OCI-LY3 (cell line): Measurements from ENCODE around the gene MUSK.
"Not testable (repeated sequence)": the region's sequence is repeated elsewhere in the genome, so short reads cannot be mapped to it uniquely, and the experiment has no call there.

Experiments
- H2AFZ ChIP-seq: fragments of 200-600, 300-600 bp; shearing (Covaris generic); 2 replicates; pipeline ENCODE4 v1.6.0; 2014; ENCODE audit warnings: antibody characterized with exemption, low read depth, low read length
- H3K27ac ChIP-seq: fragments of 200-600, 300-600 bp; sonication (generic); 2 replicates; pipeline ENCODE4 v1.5.1; 2014; ENCODE audit warnings: mild to moderate bottlenecking, low read length, moderate library complexity, mixed read lengths
- H3K27me3 ChIP-seq: fragments of 200-600, 300-600 bp; sonication (generic); 2 replicates; pipeline ENCODE4 v1.6.1; 2014; ENCODE audit warnings: low read depth, low read length, mixed read lengths
- H3K36me3 ChIP-seq: fragments of 200-600, 300-600 bp; sonication (generic); replicated peaks from 2 replicates; pipeline ENCODE3; 2014; ENCODE audit warnings: low read depth, low read length, mixed read lengths
- H3K4me1 ChIP-seq: fragments of 300-600, 200-600 bp; sonication (generic); 2 replicates; pipeline ENCODE4 v1.6.1; 2014; ENCODE audit warnings: low read length, mixed read lengths
- H3K4me2 ChIP-seq: fragments of 200-600, 300-600 bp; sonication (generic); 2 replicates; pipeline ENCODE4 v1.6.1; 2014; ENCODE audit warnings: low read length, mixed read lengths
- H3K4me3 ChIP-seq: fragments of 300-600, 200-600 bp; sonication (generic); 2 replicates; pipeline ENCODE4 v1.5.1; 2014; ENCODE audit warnings: antibody characterized with exemption, mild to moderate bottlenecking, low read length, moderate library complexity
- H3K79me2 ChIP-seq: fragments of 300-600, 200-600 bp; shearing (Covaris generic); 2 replicates; pipeline ENCODE4 v1.6.1; 2014; ENCODE audit warnings: mild to moderate bottlenecking, low read length, mixed read lengths
- H3K9ac ChIP-seq: fragments of 300-600, 200-600 bp; shearing (Covaris generic); 2 replicates; pipeline ENCODE4 v1.6.0; 2014; ENCODE audit warnings: mild to moderate bottlenecking, low read length, moderate library complexity
- H3K9me3 ChIP-seq: fragments of 200-600, 300-600 bp; shearing (Covaris generic); 2 replicates; pipeline ENCODE4 v1.6.1; 2014; ENCODE audit warnings: low read length, mixed read lengths; ENCODE audit not compliant: insufficient read depth
- H4K20me1 ChIP-seq: fragments of 200-600, 300-600 bp; sonication (generic); 2 replicates; pipeline ENCODE4 v1.6.1; 2016; ENCODE audit warnings: low read length, mixed read lengths; ENCODE audit not compliant: insufficient read depth
- CTCF ChIP-seq: fragments of 200-600, 300-600 bp; sonication (generic); IDR thresholded peaks from 2 replicates; pipeline ENCODE4 v1.5.1; 2014; ENCODE audit warnings: antibody characterized with exemption, low read length, low read depth
- EZH2phosphoT487 ChIP-seq: fragments of 200-600 bp; shearing (Covaris generic); IDR thresholded peaks from 2 replicates; pipeline ENCODE4 v1.6.1; 2018; ENCODE audit warnings: antibody characterized with exemption, mixed run types, low read depth

MUSK gene

DNA sequence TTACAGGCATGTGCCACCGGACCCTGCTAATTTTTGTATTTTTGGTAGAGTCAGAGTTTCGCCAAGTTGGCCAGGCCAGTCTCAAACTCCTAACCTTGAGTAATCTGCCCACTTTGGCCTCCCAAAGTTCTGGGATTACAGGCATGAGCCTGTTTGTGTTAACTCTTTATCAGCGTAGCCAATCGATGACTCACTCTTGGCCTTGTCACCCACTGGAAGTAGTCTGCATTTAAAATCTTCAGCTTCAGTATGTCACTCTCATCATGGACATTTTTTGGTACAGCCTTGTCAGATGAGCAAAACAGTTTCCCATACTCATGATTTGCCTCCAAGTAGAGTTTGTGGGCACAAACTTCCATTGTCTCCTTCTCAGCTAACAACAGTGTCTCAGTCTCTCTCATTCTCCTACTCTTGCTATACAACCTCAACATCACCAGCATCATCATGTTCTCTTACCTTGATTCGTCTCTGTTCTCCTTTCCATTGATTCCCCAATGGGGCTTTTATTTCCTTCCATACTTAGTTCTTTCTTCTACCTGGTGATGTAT is 22.5 kb downstream of the MUSK start:
- no peaks in the 10 kb centered on the region for H3K36me3 ChIP-seq
- no peak overlapping the region for H3K27ac ChIP-seq
- H3K4me3 ChIP-seq, result no peak overlapping the region
- H4K20me1 ChIP-seq, result no peaks in the 10 kb centered on the region
- H3K79me2 ChIP-seq, result no peaks in the 10 kb centered on the region
- no peak overlapping the region for H3K4me2 ChIP-seq
- TF ChIP-seq EZH2phosphoT487 (no peak), CTCF (no peak)
- no peak overlapping the region for H2AFZ ChIP-seq
- no peaks in the 10 kb centered on the region for H3K27me3 ChIP-seq
- H3K9me3 ChIP-seq, result no peaks in the 10 kb centered on the region
- no peaks in the 10 kb centered on the region for H3K4me1 ChIP-seq
- H3K9ac ChIP-seq, result no peak overlapping the region

- H3K9ac ChIP-seq, H3K27ac ChIP-seq, H3K27me3 ChIP-seq, H3K9me3 ChIP-seq, H3K4me1 ChIP-seq, H3K4me2 ChIP-seq, H3K79me2 ChIP-seq, H4K20me1 ChIP-seq, H3K4me3 ChIP-seq, H3K36me3 ChIP-seq, H2AFZ ChIP-seq: not testable (repeated sequence)
Measured at GRCh38 chr9:110695846-110696245, 27.3 kb downstream of the MUSK start.

DNA sequence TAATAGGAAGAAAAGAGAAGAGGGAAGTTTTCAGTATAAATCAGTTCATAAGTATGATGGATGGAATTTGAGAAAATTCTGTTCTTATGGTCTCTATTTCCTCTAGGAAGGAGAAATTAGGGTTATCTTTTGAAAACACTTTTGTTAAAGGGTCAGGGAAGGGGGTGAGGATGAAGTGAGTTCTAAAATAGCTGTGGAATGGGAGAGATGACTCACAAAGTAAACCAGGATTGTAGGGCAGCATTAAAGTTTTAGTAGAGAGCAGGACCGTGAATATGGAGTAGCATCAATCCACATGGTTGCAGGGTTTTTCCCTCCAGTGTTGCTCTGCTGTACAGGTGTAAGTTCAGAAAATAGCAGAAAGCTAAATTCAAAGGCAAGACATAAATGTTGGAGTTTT is 32.4 kb downstream of the MUSK start:
- no peak overlapping the region for H2AFZ ChIP-seq
- no peaks in the 10 kb centered on the region for H4K20me1 ChIP-seq

DNA sequence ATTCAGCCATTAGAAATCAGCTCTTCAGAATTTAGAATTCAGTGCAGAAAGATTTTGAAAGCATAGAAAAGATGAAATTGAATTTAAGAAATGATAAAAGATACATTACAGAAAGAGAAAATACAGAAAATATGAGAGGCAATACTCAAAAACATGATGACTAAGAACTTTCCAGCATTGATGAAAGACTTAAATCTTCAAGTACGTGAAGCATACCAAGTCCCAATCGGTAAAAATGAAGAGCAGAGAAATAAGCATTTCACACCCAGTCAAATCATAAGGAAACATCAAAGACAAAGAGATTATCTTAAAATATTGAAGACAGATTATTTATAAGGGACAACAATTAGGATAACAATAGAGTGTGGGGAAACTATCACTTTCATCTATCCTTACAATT is 35.1 kb downstream of the MUSK start:
- H3K79me2 ChIP-seq, result no peaks in the 10 kb centered on the region
- no peak overlapping the region for H3K27ac ChIP-seq
- H3K9ac ChIP-seq, result no peak overlapping the region
- no peaks in the 10 kb centered on the region for H4K20me1 ChIP-seq
- no peak overlapping the region for H3K4me3 ChIP-seq
- TF ChIP-seq CTCF (no peak), EZH2phosphoT487 (no peak)
- no peaks in the 10 kb centered on the region for H3K4me1 ChIP-seq
- H2AFZ ChIP-seq, result no peak overlapping the region
- H3K4me2 ChIP-seq, result no peak overlapping the region
- H3K9me3 ChIP-seq, result no peaks in the 10 kb centered on the region
- no peaks in the 10 kb centered on the region for H3K27me3 ChIP-seq
- H3K36me3 ChIP-seq, result no peaks in the 10 kb centered on the region

More for the DNA sequence above, 32.4 kb downstream of the MUSK start:
- Histone ChIP-seq H3K27me3 (no peaks in the 10 kb centered on the region), H3K27ac (no peak overlapping the region), H3K9me3 (no peaks in the 10 kb centered on the region), H3K4me2 (no peak overlapping the region), H3K36me3 (no peaks in the 10 kb centered on the region), H3K79me2 (no peaks in the 10 kb centered on the region), H3K4me1 (no peaks in the 10 kb centered on the region), H3K9ac (no peak overlapping the region), H3K4me3 (no peak overlapping the region)
- TF ChIP-seq EZH2phosphoT487 (no peak), CTCF (no peak)

DNA sequence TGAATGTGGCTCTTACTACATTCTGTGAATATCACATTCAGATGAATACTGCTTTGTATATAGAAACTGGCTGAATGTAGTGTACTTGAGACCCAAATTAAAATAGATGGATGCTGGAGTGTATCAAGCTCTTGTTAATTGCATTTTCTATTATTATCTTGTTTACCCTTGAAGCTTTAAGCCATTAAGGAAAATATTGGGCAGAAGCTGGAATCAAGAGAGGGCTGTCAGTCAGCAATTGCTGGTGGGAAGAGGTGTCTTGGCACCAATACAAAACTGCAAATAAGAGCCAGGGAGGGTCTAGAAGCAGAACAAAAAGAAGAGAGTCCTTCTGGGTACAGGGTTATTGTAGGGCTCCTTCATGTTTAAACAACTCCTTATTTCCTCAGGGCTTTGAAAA is 38.8 kb downstream of the MUSK start:
- Histone ChIP-seq H3K9ac (no peak overlapping the region), H2AFZ (no peak overlapping the region), H3K36me3 (no peaks in the 10 kb centered on the region), H3K9me3 (no peaks in the 10 kb centered on the region), H3K4me2 (no peak overlapping the region), H3K27me3 (no peaks in the 10 kb centered on the region), H3K4me3 (no peak overlapping the region), H3K4me1 (no peaks in the 10 kb centered on the region), H3K27ac (no peak overlapping the region), H4K20me1 (no peaks in the 10 kb centered on the region), H3K79me2 (no peaks in the 10 kb centered on the region)
- TF ChIP-seq EZH2phosphoT487 (no peak), CTCF (no peak)
